H9 (cell line): ENCODE measurements around the gene AMDHD1. TPM values are rescaled to one million over a fixed set of nuclear protein-coding genes. Genes with fewer than 3 reads are reported as not detected.

Experiments
- DNase-seq: peaks from one replicate; pipeline ENCODE4 v3.0.0-alpha.2; 2017
- H2AFZ ChIP-seq: one replicate; pipeline ENCODE4 v1.6.1; 2013; ENCODE audit warnings: mild to moderate bottlenecking, low read length, control low read depth, moderate library complexity
- H2AK5ac ChIP-seq: 2 replicates; pipeline ENCODE4 v1.6.1; 2013; ENCODE audit warnings: low read length, control low read depth, mixed read lengths; ENCODE audit not compliant: insufficient read length
- H2BK120ac ChIP-seq: one replicate; pipeline ENCODE4 v1.6.1; 2013; ENCODE audit warnings: low read depth, mild to moderate bottlenecking, low read length, control low read depth, inconsistent platforms; ENCODE audit not compliant: poor library complexity, severe bottlenecking
- H2BK12ac ChIP-seq: 2 replicates; pipeline ENCODE4 v1.6.1; 2013; ENCODE audit warnings: low read length, control low read depth, mixed read lengths, low read depth; ENCODE audit not compliant: insufficient read length
- H2BK15ac ChIP-seq: 2 replicates; pipeline ENCODE4 v1.6.1; 2013; ENCODE audit warnings: low read depth, low read length, control low read depth
- H2BK20ac ChIP-seq: one replicate; pipeline ENCODE4 v1.6.1; 2013; ENCODE audit warnings: low read depth, mild to moderate bottlenecking, low read length, control low read depth, inconsistent platforms; ENCODE audit not compliant: poor library complexity, severe bottlenecking
- H2BK5ac ChIP-seq: 2 replicates; pipeline ENCODE4 v1.6.1; 2013; ENCODE audit warnings: low read length, control low read depth, mixed read lengths; ENCODE audit not compliant: insufficient read length
- H3K14ac ChIP-seq: 2 replicates; pipeline ENCODE4 v1.6.1; 2013; ENCODE audit warnings: low read length, control low read depth; ENCODE audit not compliant: insufficient read depth
- H3K18ac ChIP-seq: 2 replicates; pipeline ENCODE4 v1.6.1; 2013; ENCODE audit warnings: low read depth, mild to moderate bottlenecking, mixed read lengths, low read length, control low read depth; ENCODE audit not compliant: insufficient read length
- H3K23ac ChIP-seq: 2 replicates; pipeline ENCODE4 v1.6.1; 2013; ENCODE audit warnings: low read length, control low read depth, mixed read lengths, low read depth; ENCODE audit not compliant: insufficient read length
- H3K23me2 ChIP-seq: 2 replicates; pipeline ENCODE4 v1.6.1; 2013; ENCODE audit warnings: low read depth, mild to moderate bottlenecking, mixed read lengths, low read length, control low read depth; ENCODE audit not compliant: insufficient read length, poor library complexity, severe bottlenecking
- H3K27ac ChIP-seq: 2 replicates; pipeline ENCODE4 v1.5.1; 2013; ENCODE audit warnings: low read length, control low read depth, mixed read lengths, low read depth; ENCODE audit not compliant: insufficient read length
- H3K27me3 ChIP-seq: 2 replicates; pipeline ENCODE4 v1.6.1; 2013; ENCODE audit warnings: low read length, control low read depth, inconsistent platforms; ENCODE audit not compliant: insufficient read depth
- H3K4ac ChIP-seq: 2 replicates; pipeline ENCODE4 v1.6.1; 2013; ENCODE audit warnings: low read depth, mild to moderate bottlenecking, control low read depth, inconsistent platforms, low read length, moderate library complexity
- H3K4me1 ChIP-seq: 2 replicates; pipeline ENCODE4 v1.6.1; 2013; ENCODE audit warnings: low read length, control low read depth, inconsistent platforms; ENCODE audit not compliant: insufficient read depth
- H3K4me2 ChIP-seq: 2 replicates; pipeline ENCODE4 v1.6.1; 2013; ENCODE audit warnings: low read length, control low read depth, mixed read lengths; ENCODE audit not compliant: insufficient read length, insufficient read depth
- H3K56ac ChIP-seq: 2 replicates; pipeline ENCODE4 v1.6.1; 2013; ENCODE audit warnings: low read depth, mild to moderate bottlenecking, mixed read lengths, low read length, control low read depth; ENCODE audit not compliant: insufficient read length
- H3K79me1 ChIP-seq: 2 replicates; pipeline ENCODE4 v1.6.1; 2013; ENCODE audit warnings: low read depth, mild to moderate bottlenecking, moderate library complexity, low read length, control low read depth, inconsistent platforms; ENCODE audit not compliant: insufficient read depth, poor library complexity, severe bottlenecking
- H3K79me2 ChIP-seq: 2 replicates; pipeline ENCODE4 v1.6.1; 2013; ENCODE audit warnings: low read length, control low read depth, inconsistent platforms; ENCODE audit not compliant: insufficient read depth
- H3K9ac ChIP-seq: 2 replicates; pipeline ENCODE4 v1.6.1; 2013; ENCODE audit warnings: low read length, control low read depth, mixed read lengths; ENCODE audit not compliant: insufficient read length; ENCODE audit errors: extremely low read depth
- H3K9me3 ChIP-seq: one replicate; pipeline ENCODE4 v1.6.1; 2013; ENCODE audit warnings: low read depth, low read length, inconsistent platforms; ENCODE audit not compliant: control insufficient read depth
- H3T11ph ChIP-seq: one replicate; pipeline ENCODE4 v1.6.1; 2013; ENCODE audit warnings: mild to moderate bottlenecking, low read length, control low read depth, inconsistent platforms
- H4K20me1 ChIP-seq: one replicate; pipeline ENCODE4 v1.6.1; 2013; ENCODE audit not compliant: control insufficient read depth, insufficient read length, insufficient read depth
- H4K5ac ChIP-seq: 2 replicates; pipeline ENCODE4 v1.6.1; 2013; ENCODE audit warnings: low read depth, mild to moderate bottlenecking, mixed read lengths, low read length, control low read depth; ENCODE audit not compliant: insufficient read length
- H4K8ac ChIP-seq: replicated peaks from 2 replicates; pipeline ENCODE4 v1.6.1; 2013; ENCODE audit warnings: low read length, control low read depth, mixed read lengths, low read depth; ENCODE audit not compliant: insufficient read length
- H4K91ac ChIP-seq: 2 replicates; pipeline ENCODE4 v1.6.1; 2013; ENCODE audit warnings: low read depth, mild to moderate bottlenecking, moderate library complexity, mixed read lengths, low read length, control low read depth; ENCODE audit not compliant: insufficient read length
- H3K27ac Mint-ChIP-seq, 3 experiments: 2 replicates in 2 of 3; 3 replicates in 1 of 3; pipeline ENCODE4 v1.8.0; 2020 to 2021; ENCODE audit warnings: mixed read lengths in 3 of 3, mild to moderate bottlenecking in 1 of 3, moderate library complexity in 1 of 3
- H3K27me3 Mint-ChIP-seq: 2 replicates; pipeline ENCODE4 v1.8.0; 2021; ENCODE audit warnings: low read depth, mild to moderate bottlenecking, moderate library complexity, mixed read lengths
- H3K36me3 Mint-ChIP-seq, 3 experiments: 2 replicates in 2 of 3; 3 replicates in 1 of 3; pipeline ENCODE4 v1.8.0; 2020 to 2021; ENCODE audit warnings: low read depth in 3 of 3, mixed read lengths in 3 of 3; ENCODE audit not compliant: insufficient read depth in 1 of 3
- H3K4me1 Mint-ChIP-seq, 2 experiments: 2 replicates each; pipeline ENCODE4 v1.8.0; 2020; ENCODE audit warnings: mixed read lengths in 2 of 2
- H3K4me3 Mint-ChIP-seq, 2 experiments: 2 replicates in 1 of 2; 3 replicates in 1 of 2; pipeline ENCODE4 v1.8.0; 2020 to 2021; ENCODE audit warnings: mild to moderate bottlenecking in 2 of 2, mixed read lengths in 2 of 2, moderate library complexity in 1 of 2
- H3K9me3 Mint-ChIP-seq, 2 experiments: 2 replicates in 1 of 2; 3 replicates in 1 of 2; pipeline ENCODE4 v1.8.0; 2020; ENCODE audit warnings: mild to moderate bottlenecking in 2 of 2, mixed read lengths in 2 of 2, moderate library complexity in 1 of 2
- CTCF ChIP-seq: fragments of 200-600 bp; sonication (generic); conservative IDR thresholded peaks from 3 replicates; pipeline ENCODE4 v1.8.0; 2021; ENCODE audit warnings: antibody characterized with exemption, mild to moderate bottlenecking
- WGBS: extraction: QIAGEN DNeasy Blood & Tissue Kit; methylation state at CpG from one replicate; pipeline ENCODE4 v1.1.7; 2013; ENCODE audit warnings: missing lambda C conversion rate, low lambda C conversion rate, mixed read lengths; ENCODE audit not compliant: insufficient read length; ENCODE audit errors: extremely low coverage; 5-methylcytosine and 5-hydroxymethylcytosine counted together
- total RNA-seq: library from RNA; stranded (reverse); gene quantifications from 2 replicates; pipeline ENCODE4 v1.2.1, GENCODE V29; 2021

AMDHD1 gene
- total RNA-seq, 1 experiment from 2014 or later: 0.42 TPM

GRCh38 chr12:95997911-95998510 lies 54.9 kb downstream of the AMDHD1 start:
- Histone ChIP-seq H3K27me3 (no peaks in the 10 kb centered on the region), H3K4me2 (no peak overlapping the region), H2AK5ac (no peak overlapping the region), H3K9ac (no peak overlapping the region), H3K4me1 (no peaks in the 10 kb centered on the region), H3K14ac (no peak overlapping the region), H3K79me1 (no peaks in the 10 kb centered on the region), H3K23me2 (no peaks in the 10 kb centered on the region), H3K56ac (no peak overlapping the region), H3K9me3 (no peaks in the 10 kb centered on the region), H2BK12ac (no peak overlapping the region), H2BK20ac (no peak overlapping the region), H2AFZ (no peak overlapping the region), H3K18ac (no peak overlapping the region), H2BK5ac (no peak overlapping the region), H4K5ac (no peak overlapping the region), H2BK120ac (no peak overlapping the region), H3T11ph (no peak overlapping the region), H4K91ac (no peak overlapping the region), H4K8ac (no peak overlapping the region), H4K20me1 (no peaks in the 10 kb centered on the region), H3K27ac (no peak overlapping the region), H3K23ac (no peak overlapping the region), H3K79me2 (no peaks in the 10 kb centered on the region), H2BK15ac (no peak overlapping the region), H3K4ac (no peak overlapping the region)
- no peak for DNase-seq
- no peaks in the 10 kb centered on the region for H3K27me3 Mint-ChIP-seq
- no peak overlapping the region for H3K4me3 Mint-ChIP-seq
- H3K9me3 Mint-ChIP-seq: no peaks in the 10 kb centered on the region
- no peak for TF ChIP-seq CTCF
- WGBS: no CpG with 5 or more reads among the region's 5 CpGs
- H3K27ac Mint-ChIP-seq: no peak overlapping the region
- H3K36me3 Mint-ChIP-seq: peaks cover 3 to 13% (median 11%) of the 10 kb centered on the region in 3 experiments; a peak in 5 of 7 replicates
- peaks cover 6 to 8% of the 10 kb centered on the region in 2 experiments for H3K4me1 Mint-ChIP-seq
